ENCODE results near the gene ATP9B. TPM values are rescaled to one million over a fixed set of nuclear protein-coding genes. Genes with fewer than 3 reads are reported as not detected.
"Not testable (repeated sequence)": the region's sequence is repeated elsewhere in the genome, so short reads cannot be mapped to it uniquely, and the experiment has no call there.

The ATP9B gene
- total RNA-seq, 1 donor from 2014 or later, result 12.6 TPM

DNA sequence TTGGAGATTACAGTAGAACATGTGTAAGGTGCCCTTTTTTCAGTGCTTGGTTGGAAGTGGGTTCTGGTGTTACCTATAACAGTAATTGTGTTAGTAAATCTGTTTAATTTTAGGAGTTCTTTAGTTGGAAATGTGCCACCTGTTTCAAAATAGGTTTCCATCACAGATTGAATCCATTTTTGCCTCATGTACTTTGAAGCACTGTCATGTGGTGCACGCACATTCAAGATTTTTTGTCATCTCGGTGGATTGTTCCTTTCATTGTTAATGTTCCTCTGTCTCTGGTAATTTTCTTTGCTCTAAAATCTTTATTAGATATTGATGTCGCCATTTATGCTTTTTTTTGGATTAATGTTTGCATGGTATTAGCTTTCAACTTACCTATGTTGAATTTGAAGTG lies 1.3 kb downstream of the ATP9B start:
- no peak overlapping the region for H3K27ac Mint-ChIP-seq (ENCODE audit: unreplicated experiment)
- H3K4me2 ChIP-seq (ENCODE audit: low read length), result peak overlapping the region; percentile 82
- TF ChIP-seq EZH2 (IDR thresholded peaks at IDR 0.05; ENCODE audit: insufficient read depth, low read length) (no peak), CTCF (IDR thresholded peaks at IDR 0.05; ENCODE audit: insufficient read depth, low read depth, low read length) (no peak)

DNA sequence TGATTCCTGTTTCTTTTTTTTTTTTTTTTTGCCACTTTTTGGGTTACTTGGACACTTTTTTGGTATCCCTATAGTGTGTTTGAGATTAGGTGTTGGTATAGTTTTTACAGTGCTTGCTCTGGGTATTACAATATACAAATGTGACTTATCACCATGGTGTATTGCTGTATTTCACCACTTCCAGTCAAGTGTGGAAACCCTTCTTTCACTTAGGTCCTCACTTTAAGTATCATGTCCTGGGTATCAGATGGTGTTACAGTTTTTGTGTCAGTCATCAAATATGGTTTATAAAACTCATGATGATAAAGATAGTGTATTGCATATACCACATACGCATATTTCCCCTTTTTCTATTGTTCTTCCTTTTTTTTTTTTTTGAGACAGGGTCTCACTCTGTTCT lies 1.8 kb downstream of the ATP9B start:
- H3K9me3 ChIP-seq (ENCODE audit: insufficient read depth, low read depth, low read length), result peaks cover 9% of the 10 kb centered on the region
- no peak overlapping the region for H3K4me3 ChIP-seq (ENCODE audit: insufficient read depth, low read depth, low read length)
- H4K20me1 ChIP-seq (ENCODE audit: insufficient read depth, low read length), result peaks cover 32% of the 10 kb centered on the region
- peak overlapping the region; percentile 82 for H3K4me2 ChIP-seq (ENCODE audit: low read length)
- H3K36me3 ChIP-seq (ENCODE audit: insufficient read depth, low read length), result no peaks in the 10 kb centered on the region
- H3K79me2 ChIP-seq (ENCODE audit: insufficient read depth, low read length), result peaks cover 48% of the 10 kb centered on the region
- Mint-ChIP-seq H3K4me1 (ENCODE audit: low read depth, unreplicated experiment) (peaks cover 4% of the 10 kb centered on the region), H3K9me3 (ENCODE audit: unreplicated experiment) (peaks cover 13% of the 10 kb centered on the region), H3K27me3 (ENCODE audit: low read depth, unreplicated experiment) (peaks cover 17% of the 10 kb centered on the region), H3K27ac (ENCODE audit: unreplicated experiment) (no peak overlapping the region), H3K4me3 (ENCODE audit: unreplicated experiment) (no peak overlapping the region), H3K36me3 (ENCODE audit: low read depth, unreplicated experiment) (peaks cover 10% of the 10 kb centered on the region)
- no peak overlapping the region for H2AFZ ChIP-seq (ENCODE audit: low read depth, low read length)
- no peaks in the 10 kb centered on the region for H3K27me3 ChIP-seq (ENCODE audit: insufficient read depth, low read length)
- DNase-seq (ENCODE audit: low read depth) (no peak), FAIRE-seq (no peak)
- H3K27ac ChIP-seq (ENCODE audit: low read depth, low read length), result no peak overlapping the region
- TF ChIP-seq CTCF (IDR thresholded peaks at IDR 0.05; ENCODE audit: insufficient read depth, low read depth, low read length) (no peak), EZH2 (IDR thresholded peaks at IDR 0.05; ENCODE audit: insufficient read depth, low read length) (no peak)
- no peak overlapping the region for H3K9ac ChIP-seq (ENCODE audit: low read length)
- H3K4me1 ChIP-seq (ENCODE audit: insufficient read depth, low read length), result peaks cover 6% of the 10 kb centered on the region

More for the DNA sequence above, 1.3 kb downstream of the ATP9B start:
- Histone ChIP-seq H3K27ac (ENCODE audit: low read depth, low read length) (no peak overlapping the region), H3K27me3 (ENCODE audit: insufficient read depth, low read length) (no peaks in the 10 kb centered on the region), H4K20me1 (ENCODE audit: insufficient read depth, low read length) (peaks cover 28% of the 10 kb centered on the region), H3K36me3 (ENCODE audit: insufficient read depth, low read length) (no peaks in the 10 kb centered on the region), H3K79me2 (ENCODE audit: insufficient read depth, low read length) (peaks cover 42% of the 10 kb centered on the region), H3K9me3 (ENCODE audit: insufficient read depth, low read depth, low read length) (peaks cover 9% of the 10 kb centered on the region), H3K9ac (ENCODE audit: low read length) (peak overlapping the region; percentile 95), H3K4me3 (ENCODE audit: insufficient read depth, low read depth, low read length) (peak overlapping the region; percentile 94), H2AFZ (ENCODE audit: low read depth, low read length) (no peak overlapping the region), H3K4me1 (ENCODE audit: insufficient read depth, low read length) (peaks cover 6% of the 10 kb centered on the region)
- Mint-ChIP-seq H3K9me3 (ENCODE audit: unreplicated experiment) (peaks cover 13% of the 10 kb centered on the region), H3K4me3 (ENCODE audit: unreplicated experiment) (peak overlapping the region; percentile 93), H3K27me3 (ENCODE audit: low read depth, unreplicated experiment) (peaks cover 23% of the 10 kb centered on the region), H3K4me1 (ENCODE audit: low read depth, unreplicated experiment) (peaks cover 4% of the 10 kb centered on the region), H3K36me3 (ENCODE audit: low read depth, unreplicated experiment) (peaks cover 10% of the 10 kb centered on the region)
- FAIRE-seq (no peak), DNase-seq (ENCODE audit: low read depth) (no peak)

- Mint-ChIP-seq H3K9me3 (ENCODE audit: unreplicated experiment) (peaks cover 8% of the 10 kb centered on the region), H3K36me3 (ENCODE audit: low read depth, unreplicated experiment) (peaks cover 10% of the 10 kb centered on the region), H3K4me1 (ENCODE audit: low read depth, unreplicated experiment) (peaks cover 7% of the 10 kb centered on the region), H3K27me3 (ENCODE audit: low read depth, unreplicated experiment) (peaks cover 11% of the 10 kb centered on the region), H3K27ac (ENCODE audit: unreplicated experiment) (no peak overlapping the region), H3K4me3 (ENCODE audit: unreplicated experiment) (no peak overlapping the region)
- DNase-seq (ENCODE audit: low read depth), result no peak
- no peak overlapping the region for H2AFZ ChIP-seq (ENCODE audit: low read depth, low read length)
- no peak for FAIRE-seq
- H3K36me3 ChIP-seq (ENCODE audit: insufficient read depth, low read length), result no peaks in the 10 kb centered on the region
- no peak overlapping the region for H3K27ac ChIP-seq (ENCODE audit: low read depth, low read length)
- peaks cover 9% of the 10 kb centered on the region for H3K9me3 ChIP-seq (ENCODE audit: insufficient read depth, low read depth, low read length)
- H3K4me1 ChIP-seq (ENCODE audit: insufficient read depth, low read length), result peaks cover 6% of the 10 kb centered on the region
- peaks cover 53% of the 10 kb centered on the region for H3K79me2 ChIP-seq (ENCODE audit: insufficient read depth, low read length)
- no peak for TF ChIP-seq EZH2 (IDR thresholded peaks at IDR 0.05; ENCODE audit: insufficient read depth, low read length)
- TF ChIP-seq CTCF (IDR thresholded peaks at IDR 0.05; ENCODE audit: insufficient read depth, low read depth, low read length), result no peak
- H3K27me3 ChIP-seq (ENCODE audit: insufficient read depth, low read length), result no peaks in the 10 kb centered on the region
- H3K9ac ChIP-seq (ENCODE audit: low read length), result no peak overlapping the region
- H3K4me3 ChIP-seq (ENCODE audit: insufficient read depth, low read depth, low read length), result no peak overlapping the region
- peaks cover 34% of the 10 kb centered on the region for H4K20me1 ChIP-seq (ENCODE audit: insufficient read depth, low read length)
- H3K4me2 ChIP-seq (ENCODE audit: low read length), result no peak overlapping the region
These were observed 2.5 kb downstream of the ATP9B start for GRCh38 chr18:79071503-79072210.

- not testable (repeated sequence) for H3K4me1 ChIP-seq (ENCODE audit: insufficient read depth, low read length); H3K27me3 ChIP-seq (ENCODE audit: insufficient read depth, low read length); H3K4me3 Mint-ChIP-seq (ENCODE audit: unreplicated experiment); FAIRE-seq; H3K4me2 ChIP-seq (ENCODE audit: low read length); H3K9ac ChIP-seq (ENCODE audit: low read length); H3K27me3 Mint-ChIP-seq (ENCODE audit: low read depth, unreplicated experiment); H3K9me3 ChIP-seq (ENCODE audit: insufficient read depth, low read depth, low read length); DNase-seq (ENCODE audit: low read depth); H2AFZ ChIP-seq (ENCODE audit: low read depth, low read length); H3K27ac ChIP-seq (ENCODE audit: low read depth, low read length); H3K4me3 ChIP-seq (ENCODE audit: insufficient read depth, low read depth, low read length); H3K9me3 Mint-ChIP-seq (ENCODE audit: unreplicated experiment); H3K27ac Mint-ChIP-seq (ENCODE audit: unreplicated experiment); H3K36me3 ChIP-seq (ENCODE audit: insufficient read depth, low read length)
- Histone ChIP-seq H3K79me2 (ENCODE audit: insufficient read depth, low read length) (peaks cover 63% of the 10 kb centered on the region), H4K20me1 (ENCODE audit: insufficient read depth, low read length) (peaks cover 44% of the 10 kb centered on the region)
- Mint-ChIP-seq H3K36me3 (ENCODE audit: low read depth, unreplicated experiment) (peaks cover 10% of the 10 kb centered on the region), H3K4me1 (ENCODE audit: low read depth, unreplicated experiment) (peaks cover 16% of the 10 kb centered on the region)
These were observed 3.5 kb downstream of the ATP9B start for GRCh38 chr18:79072655-79073054.

Measured in astrocyte (in vitro differentiated cells and primary cell).